HG03565 (cell line): ENCODE results near the gene EIF2D.

Experiments used
- ATAC-seq: cut with Tn5 transposase; IDR thresholded peaks from one replicate; pipeline ENCODE4 v1.9.1; 2021; ENCODE audit warnings: mild to moderate bottlenecking, moderate library complexity; ENCODE audit not compliant: unreplicated experiment

The EIF2D gene

GRCh38 chr1:206551296-206551985 is 60.8 kb downstream of the EIF2D start:
- ATAC-seq = no peak

DNA sequence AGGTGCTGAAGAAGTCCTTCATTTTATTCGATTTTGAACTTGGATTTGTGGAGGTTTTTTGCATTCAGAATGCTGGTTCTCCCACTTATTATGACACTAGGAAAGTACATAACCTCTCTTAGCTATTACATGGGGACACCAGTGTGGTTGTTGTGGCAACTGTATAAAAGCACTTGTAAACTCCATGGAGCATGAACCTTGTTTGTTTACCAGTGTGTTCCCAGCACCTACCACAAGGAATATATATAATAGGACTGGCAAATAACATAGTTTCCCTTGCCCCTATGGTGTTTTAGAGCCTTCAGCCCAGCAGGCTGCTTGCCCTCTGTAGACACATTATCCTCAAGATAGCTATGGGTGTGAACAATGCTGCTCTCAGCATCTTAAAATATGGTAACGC is 61.8 kb downstream of the EIF2D start:
- ATAC-seq = no peak

- ATAC-seq = no peak
These were observed 65.2 kb downstream of the EIF2D start for GRCh38 chr1:206547104-206547503.

DNA sequence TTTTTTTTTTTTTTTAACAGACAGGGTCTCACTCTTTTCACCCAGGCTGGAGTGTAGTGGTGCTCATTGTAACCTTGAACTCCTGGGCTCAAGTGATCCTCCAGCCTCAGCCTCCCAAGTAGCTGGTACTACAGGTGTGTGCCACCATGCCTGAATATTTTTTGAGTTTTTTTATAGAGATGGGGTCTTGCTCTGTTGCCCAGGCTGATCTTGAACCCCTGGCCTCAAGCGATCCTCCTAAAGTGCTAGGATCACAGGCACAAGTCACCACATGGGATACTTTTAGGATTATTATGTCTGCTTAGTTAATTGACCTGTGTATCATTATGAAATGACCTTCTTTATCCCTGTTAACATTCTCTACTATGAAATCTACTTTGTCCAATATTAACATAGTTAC is 66.9 kb downstream of the EIF2D start:
- ATAC-seq = no peak

- no peak for ATAC-seq
These were observed 67.6 kb downstream of the EIF2D start for GRCh38 chr1:206544562-206545257.
